Measurements from ENCODE around the gene PLEKHG2.

PLEKHG2 gene

GRCh38 chr19:39423258-39424086 is 11.0 kb downstream of the PLEKHG2 start:
- no peak overlapping the region for H3K27ac ChIP-seq
- H3K4me3 ChIP-seq (ENCODE audit: low read depth, low read length): no peak overlapping the region
- H3K36me3 ChIP-seq: peaks cover 58% of the 10 kb centered on the region
- TF ChIP-seq, protein P1, sequence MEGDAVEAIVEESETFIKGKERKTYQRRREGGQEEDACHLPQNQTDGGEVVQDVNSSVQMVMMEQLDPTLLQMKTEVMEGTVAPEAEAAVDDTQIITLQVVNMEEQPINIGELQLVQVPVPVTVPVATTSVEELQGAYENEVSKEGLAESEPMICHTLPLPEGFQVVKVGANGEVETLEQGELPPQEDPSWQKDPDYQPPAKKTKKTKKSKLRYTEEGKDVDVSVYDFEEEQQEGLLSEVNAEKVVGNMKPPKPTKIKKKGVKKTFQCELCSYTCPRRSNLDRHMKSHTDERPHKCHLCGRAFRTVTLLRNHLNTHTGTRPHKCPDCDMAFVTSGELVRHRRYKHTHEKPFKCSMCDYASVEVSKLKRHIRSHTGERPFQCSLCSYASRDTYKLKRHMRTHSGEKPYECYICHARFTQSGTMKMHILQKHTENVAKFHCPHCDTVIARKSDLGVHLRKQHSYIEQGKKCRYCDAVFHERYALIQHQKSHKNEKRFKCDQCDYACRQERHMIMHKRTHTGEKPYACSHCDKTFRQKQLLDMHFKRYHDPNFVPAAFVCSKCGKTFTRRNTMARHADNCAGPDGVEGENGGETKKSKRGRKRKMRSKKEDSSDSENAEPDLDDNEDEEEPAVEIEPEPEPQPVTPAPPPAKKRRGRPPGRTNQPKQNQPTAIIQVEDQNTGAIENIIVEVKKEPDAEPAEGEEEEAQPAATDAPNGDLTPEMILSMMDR (IDR thresholded peaks at IDR 0.05; ENCODE audit: low read depth, low read length): no peak
- no peak for DNase-seq
- H3K9me3 ChIP-seq (ENCODE audit: severe bottlenecking): no peaks in the 10 kb centered on the region
- no peaks in the 10 kb centered on the region for H3K27me3 ChIP-seq (ENCODE audit: insufficient read depth, low read depth, severe bottlenecking)

DNA sequence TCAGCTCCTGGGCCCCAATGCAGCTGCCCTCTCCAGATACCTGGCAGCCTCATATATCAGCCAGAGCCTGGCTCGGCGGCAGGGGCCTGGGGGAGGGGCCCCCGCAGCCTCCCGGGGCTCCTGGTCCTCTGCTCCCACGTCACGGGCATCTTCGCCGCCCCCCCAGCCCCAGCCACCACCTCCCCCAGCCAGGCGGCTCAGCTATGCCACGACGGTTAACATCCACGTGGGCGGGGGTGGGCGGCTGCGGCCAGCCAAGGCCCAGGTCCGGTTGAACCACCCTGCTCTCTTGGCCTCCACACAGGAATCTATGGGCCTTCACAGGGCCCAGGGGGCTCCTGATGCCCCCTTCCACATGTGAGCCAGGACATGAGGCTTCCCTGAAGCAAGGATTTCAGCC is 12.5 kb downstream of the PLEKHG2 start:
- peaks cover 43% of the 10 kb centered on the region for H3K36me3 ChIP-seq
- no peak overlapping the region for H3K27ac ChIP-seq
- no peak overlapping the region for H3K4me3 ChIP-seq (ENCODE audit: low read depth, low read length)
- H3K27me3 ChIP-seq (ENCODE audit: insufficient read depth, low read depth, severe bottlenecking): no peaks in the 10 kb centered on the region
- H3K9me3 ChIP-seq (ENCODE audit: severe bottlenecking): no peaks in the 10 kb centered on the region
- TF ChIP-seq, protein P1 (IDR thresholded peaks at IDR 0.05; ENCODE audit: low read depth, low read length): no peak
- DNase-seq: no peak

DNA sequence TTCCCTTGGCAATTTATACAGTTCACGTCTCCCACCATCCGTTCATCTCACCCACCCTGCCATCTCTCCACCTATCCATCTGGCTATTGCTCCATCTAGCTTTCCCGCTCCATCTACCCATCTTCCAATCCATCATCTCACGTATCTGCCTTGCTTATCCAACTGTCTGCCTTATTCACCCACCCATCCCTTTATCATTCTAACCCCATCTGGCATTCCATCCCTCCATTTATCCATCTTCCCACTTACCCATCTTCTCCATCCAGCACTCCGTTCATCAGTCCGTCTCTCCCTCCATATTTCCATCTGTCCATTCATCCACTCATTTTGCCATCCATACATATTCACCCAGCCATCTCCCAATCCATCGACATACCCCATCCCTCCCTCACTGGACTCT is 13.3 kb downstream of the PLEKHG2 start:
- Histone ChIP-seq H3K36me3 (peaks cover 38% of the 10 kb centered on the region), H3K27ac (no peak overlapping the region), H3K4me3 (ENCODE audit: low read depth, low read length) (no peak overlapping the region), H3K27me3 (ENCODE audit: insufficient read depth, low read depth, severe bottlenecking) (no peaks in the 10 kb centered on the region), H3K9me3 (ENCODE audit: severe bottlenecking) (no peaks in the 10 kb centered on the region)
- TF ChIP-seq, protein P1 (IDR thresholded peaks at IDR 0.05; ENCODE audit: low read depth, low read length): no peak
- no peak for DNase-seq

- no peak for DNase-seq
- Histone ChIP-seq H3K4me3 (ENCODE audit: low read depth, low read length) (no peak overlapping the region), H3K27me3 (ENCODE audit: insufficient read depth, low read depth, severe bottlenecking) (no peaks in the 10 kb centered on the region), H3K27ac (no peak overlapping the region), H3K9me3 (ENCODE audit: severe bottlenecking) (no peaks in the 10 kb centered on the region), H3K36me3 (peaks cover 38% of the 10 kb centered on the region)
- TF ChIP-seq, protein P1 (IDR thresholded peaks at IDR 0.05; ENCODE audit: low read depth, low read length): no peak
These were observed 13.7 kb downstream of the PLEKHG2 start for GRCh38 chr19:39426170-39426569.

DNA sequence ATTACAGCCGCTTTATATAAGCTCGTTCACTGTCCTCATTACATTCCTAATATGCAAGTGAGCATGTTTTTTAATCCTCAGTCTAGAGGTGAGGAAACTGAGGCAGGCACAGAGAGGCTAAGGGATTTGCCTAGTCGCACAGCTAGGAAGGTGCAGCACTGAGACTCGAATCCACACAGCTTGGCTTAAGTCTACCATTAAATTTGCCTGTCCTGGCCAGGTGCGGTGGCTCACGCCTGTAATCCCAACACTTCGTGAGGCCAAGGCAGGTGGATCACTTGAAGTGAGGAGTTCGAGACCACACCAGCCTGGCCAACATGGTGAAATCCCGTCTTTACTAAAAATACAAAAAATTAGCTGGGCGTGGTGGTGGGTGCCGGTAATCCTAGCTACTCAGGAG is 15.2 kb downstream of the PLEKHG2 start:
- Histone ChIP-seq H3K4me3 (ENCODE audit: low read depth, low read length) (no peak overlapping the region), H3K9me3 (ENCODE audit: severe bottlenecking) (no peaks in the 10 kb centered on the region), H3K27me3 (ENCODE audit: insufficient read depth, low read depth, severe bottlenecking) (no peaks in the 10 kb centered on the region), H3K36me3 (peaks cover 38% of the 10 kb centered on the region), H3K27ac (no peak overlapping the region)
- TF ChIP-seq, protein P1 (IDR thresholded peaks at IDR 0.05; ENCODE audit: low read depth, low read length): no peak
- DNase-seq: no peak
